Activated CD8-positive, alpha-beta memory T cell treated with anti-CD3 and anti-CD28 coated beads for 36 hours (primary cell): ENCODE measurements around the gene PRR18. TPM values are rescaled to one million over a fixed set of nuclear protein-coding genes. Genes with fewer than 3 reads are reported as not detected.

ENCODE experiments used
- CTCF ChIA-PET: fragments of 350-600 bp; sonication (Branson Sonifier 250); formaldehyde crosslinking; loops from one replicate; lab custom pipeline; 2021; ENCODE audit warnings: antibody characterized with exemption; lab: Charles Lee
- POLR2A ChIA-PET: fragments of 350-600 bp; sonication (Branson Sonifier 250); formaldehyde crosslinking; loops from one replicate; lab custom pipeline; 2021; ENCODE audit warnings: antibody characterized with exemption; lab: Charles Lee
- total RNA-seq, 2 experiments: library from RNA; stranded (reverse); gene quantifications; one replicate each; pipeline ENCODE4 v1.2.3, GENCODE V29; 2021

The PRR18 gene
- total RNA-seq, 2 experiments from 2014 or later: 0.10 to 0.15 TPM

DNA sequence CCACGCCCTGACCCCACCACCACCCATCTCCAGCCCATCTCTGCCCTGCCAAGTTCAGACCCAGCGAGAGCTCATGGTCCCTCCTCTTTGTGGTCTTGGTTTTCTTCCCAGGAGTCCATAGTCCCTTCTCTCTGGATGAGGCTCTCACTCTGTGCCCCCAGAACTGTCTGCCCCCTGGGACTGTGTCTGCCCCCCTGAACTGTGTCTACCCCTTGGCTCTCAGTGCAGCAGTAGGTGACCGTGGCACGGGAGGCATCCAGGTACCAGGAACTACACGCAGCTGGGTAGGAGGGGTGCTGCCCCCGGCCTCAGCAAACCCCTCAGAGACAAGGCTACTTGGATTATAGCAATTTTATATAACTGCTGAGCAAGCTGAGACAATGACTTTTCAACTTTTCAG lies 23.6 kb downstream of the PRR18 start:
- CTCF ChIA-PET: no interaction called here
- POLR2A ChIA-PET: no interaction called here

- CTCF ChIA-PET: interaction anchor here (1.8 kb wide), 1 partner anchor 118 kb away, joined by 4 read pairs; no protein-coding TSS in a partner anchor
- POLR2A ChIA-PET: no interaction called here
Measured at GRCh38 chr6:166282394-166283032, 25.7 kb downstream of the PRR18 start.

GRCh38 chr6:166281104-166281503 lies 27.1 kb downstream of the PRR18 start:
- POLR2A ChIA-PET: no interaction called here

GRCh38 chr6:166279393-166279679 lies 28.9 kb downstream of the PRR18 start:
- POLR2A ChIA-PET: no interaction called here
- CTCF ChIA-PET: interaction anchor here (1.5 kb wide), 1 partner anchor 102 kb away, joined by 4 read pairs; no protein-coding TSS in a partner anchor

More at GRCh38 chr6:166281104-166281503, 27.1 kb downstream of the PRR18 start:
- CTCF ChIA-PET: interaction anchor here (1.0 to 1.8 kb wide), 3 partner anchors 27 to 119 kb away, joined by 3 to 4 read pairs (median 4); partner anchors contain the start of gene PRR18

DNA sequence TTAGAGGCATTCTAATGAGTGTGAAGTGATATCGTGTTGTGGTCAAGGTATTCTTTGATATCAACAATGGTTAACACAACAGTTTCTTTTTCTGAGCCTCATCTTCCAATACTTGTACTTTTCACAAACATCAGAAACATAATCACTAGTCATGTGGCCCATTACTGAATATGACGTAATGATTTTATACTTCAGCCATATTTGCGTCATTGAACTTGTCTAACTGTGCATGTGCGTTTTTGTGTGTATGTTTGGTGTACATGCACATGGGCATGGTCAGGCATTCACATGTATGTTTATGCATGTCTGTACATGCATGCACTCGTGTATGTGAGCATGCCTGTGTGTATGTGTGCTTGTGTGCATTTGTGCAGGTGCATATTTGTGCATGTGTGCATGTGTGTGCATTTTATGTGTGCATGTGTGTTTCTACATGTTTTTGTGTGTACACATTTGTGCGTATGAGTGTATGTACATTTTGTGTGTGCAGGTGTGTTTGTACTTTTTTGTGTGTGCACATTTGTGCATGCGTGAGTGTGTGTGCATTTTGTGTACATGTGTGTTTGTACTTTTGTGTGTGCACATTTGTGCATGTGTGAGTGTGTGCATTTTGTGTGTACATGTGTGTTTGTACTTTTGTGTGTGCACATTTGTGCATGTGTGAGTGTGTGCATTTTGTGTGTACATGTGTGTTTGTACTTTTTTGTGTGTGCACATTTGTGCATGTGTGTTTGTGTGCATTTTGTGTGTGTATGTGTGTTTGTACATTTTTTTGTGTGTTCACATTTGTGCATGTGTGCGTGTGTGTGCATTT lies 29.4 kb downstream of the PRR18 start:
- ChIA-PET POLR2A (no interaction called here), CTCF (no interaction called here)

GRCh38 chr6:166277892-166278578 lies 30.2 kb downstream of the PRR18 start:
- ChIA-PET POLR2A (no interaction called here), CTCF (interaction anchor here (3.2 kb wide), 1 partner anchor 121 kb away, joined by 12 read pairs; no protein-coding TSS in a partner anchor)

DNA sequence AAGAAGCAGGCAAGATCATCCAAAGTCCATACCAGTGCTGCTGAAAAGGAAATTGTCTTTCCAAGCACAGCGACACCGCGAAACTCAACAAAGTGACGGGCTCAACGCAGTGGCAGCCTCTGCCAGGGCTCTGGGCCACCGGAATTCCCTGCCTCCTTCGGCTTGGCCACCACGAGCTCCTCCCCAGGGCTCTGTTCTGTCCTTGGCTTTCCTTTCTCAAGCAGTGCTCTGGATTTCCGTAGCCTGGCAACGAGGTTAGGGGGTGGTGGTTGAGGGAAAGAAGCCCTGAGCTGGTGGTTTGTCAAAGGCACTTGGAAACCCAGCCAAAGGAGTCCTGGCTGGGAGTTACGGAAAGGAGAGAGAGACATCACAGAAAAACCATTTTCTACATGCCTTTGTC lies 31.2 kb downstream of the PRR18 start:
- ChIA-PET POLR2A (interaction anchor here (0.6 kb wide), 1 partner anchor 115 kb away, joined by 8 read pairs; no protein-coding TSS in a partner anchor), CTCF (interaction anchor here (0.8 to 3.2 kb wide), 6 partner anchors 14 to 124 kb away, joined by 3 to 13 read pairs (median 5); no protein-coding TSS in a partner anchor)

DNA sequence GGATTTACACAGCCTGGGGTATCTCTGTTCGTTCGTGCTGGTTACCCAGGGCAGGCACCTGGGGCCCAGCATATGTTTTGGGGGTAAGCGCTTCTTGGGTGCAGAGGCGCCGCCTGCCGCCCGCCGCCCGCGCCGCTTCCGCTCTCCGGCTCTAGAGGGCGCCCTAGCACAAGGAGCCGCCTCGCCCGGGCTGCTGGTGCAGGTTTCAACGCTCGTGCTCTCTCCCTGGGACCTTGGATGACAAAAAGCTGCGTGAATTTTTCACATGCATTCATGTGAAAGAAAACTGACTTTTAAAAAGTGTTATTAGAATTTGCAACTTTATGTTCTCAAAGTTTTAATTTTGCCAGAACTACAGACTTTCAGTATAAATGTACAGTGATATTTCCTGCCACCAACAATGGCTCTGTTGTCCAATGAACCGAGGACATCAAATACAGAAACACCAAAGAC lies 32.5 kb downstream of the PRR18 start:
- POLR2A ChIA-PET: no interaction called here
- CTCF ChIA-PET: interaction anchor here (0.6 to 3.2 kb wide), 7 partner anchors 17 to 125 kb away, joined by 3 to 13 read pairs (median 5); no protein-coding TSS in a partner anchor

- CTCF ChIA-PET: interaction anchor here (3.2 kb wide), 1 partner anchor 124 kb away, joined by 12 read pairs; no protein-coding TSS in a partner anchor
- POLR2A ChIA-PET: no interaction called here
Measured at GRCh38 chr6:166274739-166275370, 33.3 kb downstream of the PRR18 start.

- ChIA-PET POLR2A (no interaction called here), CTCF (no interaction called here)
Measured at GRCh38 chr6:166274163-166274562, 34.0 kb downstream of the PRR18 start.

- CTCF ChIA-PET: interaction anchor here (0.6 to 1.2 kb wide), 2 partner anchors 11 to 174 kb away, joined by 3 read pairs; no protein-coding TSS in a partner anchor
Measured at GRCh38 chr6:166271376-166271765, 36.8 kb downstream of the PRR18 start.

DNA sequence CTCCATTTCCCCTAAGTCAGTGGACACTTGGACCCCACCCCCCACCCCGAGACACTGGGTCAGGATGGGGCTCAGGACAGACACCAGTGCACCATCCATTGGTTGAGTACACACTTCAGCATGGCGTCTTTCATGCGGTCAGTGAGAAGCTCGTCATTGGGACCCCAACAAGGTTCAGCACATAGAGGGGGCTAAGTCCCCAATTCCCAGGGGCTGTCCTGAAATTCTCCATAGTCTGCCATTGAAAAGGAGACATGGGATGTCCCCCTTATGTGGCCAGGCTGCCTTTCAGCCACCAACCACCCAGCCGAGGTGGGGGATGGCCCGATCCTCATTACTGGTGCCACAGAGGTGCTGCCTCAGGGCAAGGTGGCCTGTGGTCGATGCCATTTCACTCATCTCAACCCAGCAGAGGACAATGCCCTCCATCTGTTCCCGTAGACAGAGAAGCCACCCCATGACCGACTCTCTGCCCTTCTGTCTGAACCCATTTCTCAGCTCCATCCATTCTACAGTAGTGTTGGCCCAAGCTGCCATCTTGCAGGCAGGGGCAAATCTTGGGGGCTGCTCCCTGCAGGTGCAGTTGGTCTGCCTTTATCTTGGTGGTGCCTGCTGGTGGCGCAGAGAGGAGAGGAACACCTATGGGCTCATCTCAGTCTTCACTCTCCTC lies 37.4 kb downstream of the PRR18 start:
- ChIA-PET POLR2A (no interaction called here), CTCF (interaction anchor here (1.2 kb wide), 1 partner anchor 11 kb away, joined by 3 read pairs; no protein-coding TSS in a partner anchor)

More at GRCh38 chr6:166271376-166271765, 36.8 kb downstream of the PRR18 start:
- POLR2A ChIA-PET: no interaction called here

GRCh38 chr6:166269301-166270039 lies 38.7 kb downstream of the PRR18 start:
- CTCF ChIA-PET: no interaction called here
- POLR2A ChIA-PET: no interaction called here

DNA sequence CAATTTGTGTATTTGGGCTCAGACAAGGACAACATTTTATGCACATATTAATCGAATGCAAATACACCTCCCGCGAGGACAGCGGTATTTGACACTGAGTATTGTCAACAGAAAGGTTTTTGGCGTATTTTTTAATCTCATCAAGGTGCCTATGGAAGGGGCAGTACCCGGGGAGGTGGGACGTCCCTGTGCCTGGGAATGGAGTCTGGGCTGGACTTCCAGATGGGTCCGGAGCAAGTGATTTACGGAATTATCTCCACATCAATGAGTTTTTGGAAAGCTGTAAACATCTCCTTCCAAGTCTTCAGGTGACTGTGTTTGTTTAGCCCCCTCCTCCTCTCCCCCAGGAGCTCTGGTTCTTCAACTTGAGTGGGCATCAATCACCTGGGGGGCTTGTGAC lies 39.8 kb downstream of the PRR18 start:
- CTCF ChIA-PET: no interaction called here
- POLR2A ChIA-PET: no interaction called here

- ChIA-PET POLR2A (no interaction called here), CTCF (no interaction called here)
Measured at GRCh38 chr6:166267526-166267925, 40.7 kb downstream of the PRR18 start.

- POLR2A ChIA-PET: no interaction called here
- CTCF ChIA-PET: no interaction called here
Measured at GRCh38 chr6:166266336-166266735, 41.9 kb downstream of the PRR18 start.

DNA sequence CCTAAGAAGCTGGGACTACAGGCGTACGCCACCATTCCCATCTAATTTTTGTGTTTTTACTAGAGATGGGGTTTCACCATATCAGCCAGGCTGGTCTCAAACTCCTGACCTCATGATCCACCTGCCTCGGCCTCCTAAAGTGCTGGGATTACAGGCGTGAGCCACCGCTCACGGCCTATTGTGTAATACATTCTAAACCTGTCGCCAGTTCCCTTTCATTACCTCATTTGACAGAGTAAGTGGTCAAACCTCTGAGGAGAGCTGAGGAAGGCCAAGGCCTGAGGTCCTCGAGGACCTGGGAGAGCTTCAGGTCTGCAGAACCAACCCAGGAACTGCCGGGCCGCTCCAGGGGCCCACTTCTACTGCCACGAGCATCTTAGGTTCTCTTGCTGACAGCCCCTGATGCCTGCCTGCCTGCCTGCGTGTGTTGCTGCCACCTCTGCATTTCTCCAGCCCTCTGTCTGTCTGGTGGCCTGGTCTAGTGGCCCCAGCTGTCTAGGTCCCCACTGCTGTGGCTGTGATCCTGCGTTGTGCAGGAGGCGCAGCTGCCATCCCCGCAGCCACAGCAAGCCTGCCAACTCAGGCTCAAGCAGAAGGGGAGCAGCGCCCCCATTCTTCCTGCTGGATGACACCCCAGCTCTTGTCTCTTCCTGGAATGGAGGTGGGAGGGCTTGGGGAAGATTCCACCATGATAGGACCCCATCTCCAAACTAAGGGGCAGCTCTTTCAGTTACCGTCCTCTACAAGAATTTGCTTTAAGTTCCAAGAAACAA lies 45.3 kb downstream of the PRR18 start:
- CTCF ChIA-PET: interaction anchor here (1.0 kb wide), 2 partner anchors 14 to 59 kb away, joined by 3 read pairs; no protein-coding TSS in a partner anchor

More for the DNA sequence above, 45.3 kb downstream of the PRR18 start:
- POLR2A ChIA-PET: no interaction called here
